NCI-H1092 (cell line): ENCODE measurements around the gene CMTM8.

Source experiments
- DNase-seq: peaks from one replicate; lab custom pipeline; 2025; lab: John Stamatoyannopoulos, UW

CMTM8 gene

DNA sequence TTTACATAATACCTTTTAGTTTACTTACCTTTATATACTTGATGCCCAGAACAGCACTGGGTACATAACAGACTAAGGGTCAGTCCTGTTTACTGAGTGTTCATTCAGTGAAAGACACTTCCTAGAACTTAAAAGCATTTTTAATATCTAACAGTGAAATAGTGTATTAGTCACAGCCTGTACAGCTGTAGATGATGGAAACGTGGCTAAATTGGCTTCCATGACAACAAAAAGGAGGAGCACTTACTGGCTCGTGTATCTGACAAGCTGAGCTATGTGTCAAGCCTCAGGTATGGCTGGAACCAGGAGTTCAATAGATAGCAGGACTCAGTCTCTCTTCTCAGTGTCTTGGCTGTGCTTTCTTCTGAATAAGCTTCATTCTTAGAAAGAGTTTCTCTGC is 40.2 kb downstream of the CMTM8 start:
- DNase-seq: no peak

DNA sequence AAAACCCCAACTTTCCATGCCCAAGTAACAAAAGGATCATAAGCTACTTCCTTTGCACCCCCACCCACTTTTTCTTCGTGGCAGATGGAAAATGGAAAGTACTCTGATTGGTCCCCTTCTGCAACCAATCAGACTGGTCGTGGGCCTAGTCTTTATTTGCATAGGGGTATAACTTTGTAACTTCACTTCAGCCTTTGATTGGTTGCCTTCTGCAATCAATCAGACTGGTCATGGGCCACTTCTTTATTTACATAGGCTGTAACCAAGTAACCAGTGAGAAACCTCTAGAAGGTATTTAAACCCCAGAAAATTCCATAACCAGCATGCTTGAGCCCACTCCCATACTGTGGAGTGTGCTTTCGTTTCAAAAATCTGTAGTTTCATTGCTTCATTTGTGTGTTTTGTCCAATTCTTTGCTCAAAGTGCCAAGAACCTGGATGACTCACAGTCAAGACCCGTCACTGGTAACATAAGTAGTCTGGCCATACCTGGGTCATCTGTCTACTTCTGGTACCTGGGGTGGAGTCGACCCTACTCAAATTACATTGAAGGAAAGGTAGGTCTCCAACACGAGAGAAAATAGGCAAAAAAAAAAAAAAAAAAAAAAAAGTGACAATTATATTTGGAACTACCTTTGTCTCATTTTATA is 41.9 kb downstream of the CMTM8 start:
- no peak for DNase-seq

DNA sequence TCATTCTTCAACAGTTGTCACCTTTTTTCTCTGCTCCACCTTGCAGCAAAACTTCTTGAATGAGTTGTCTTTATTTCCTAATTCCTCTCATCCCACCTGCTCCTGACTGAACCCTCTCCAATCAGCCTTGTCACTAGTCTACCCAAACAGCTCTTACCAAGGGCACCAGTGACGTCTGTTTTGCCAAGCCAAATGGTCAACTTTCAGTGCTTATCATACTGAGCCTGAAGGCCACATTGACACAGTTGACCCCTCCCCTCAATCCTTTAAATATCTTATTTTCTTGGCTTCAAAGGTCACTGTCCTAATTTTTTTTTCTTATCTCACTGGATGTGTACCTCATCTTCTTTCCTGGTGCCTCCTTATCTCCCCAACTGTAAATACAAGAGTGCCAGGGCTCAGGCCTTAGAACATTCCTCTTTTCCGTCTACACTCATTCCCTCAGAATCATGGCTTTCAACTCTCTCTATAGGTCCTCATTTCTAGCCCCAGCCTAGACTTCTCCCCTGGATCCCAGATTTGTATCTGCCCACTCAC is 43.2 kb downstream of the CMTM8 start:
- DNase-seq: no peak

DNA sequence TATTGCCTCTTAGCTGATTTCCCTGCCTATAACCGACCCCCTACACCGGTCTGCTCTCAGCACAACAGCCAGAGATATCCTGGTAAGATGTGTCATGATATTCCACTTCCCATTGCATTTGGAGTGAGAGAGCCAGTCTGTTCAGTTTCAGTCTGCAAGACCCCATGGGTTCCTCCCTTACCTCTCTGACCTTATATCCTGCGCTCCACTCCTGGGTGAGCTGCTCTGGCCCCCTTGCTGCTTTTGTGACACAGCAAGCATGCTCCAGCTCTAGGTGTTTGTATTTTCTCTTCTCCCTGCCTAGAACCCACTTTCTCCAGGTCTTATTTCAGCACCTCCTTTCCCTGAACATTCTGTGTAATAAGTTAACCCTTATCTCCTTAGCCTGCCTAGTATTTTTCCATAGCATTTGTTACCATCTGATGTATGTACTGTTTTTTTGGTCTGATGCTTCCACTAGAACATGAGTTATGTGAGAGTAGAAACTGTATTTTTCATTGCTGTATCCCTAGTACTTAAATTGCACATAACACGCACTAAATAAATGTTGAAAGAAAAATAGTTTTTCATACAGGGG is 44.2 kb downstream of the CMTM8 start:
- no peak for DNase-seq

DNA sequence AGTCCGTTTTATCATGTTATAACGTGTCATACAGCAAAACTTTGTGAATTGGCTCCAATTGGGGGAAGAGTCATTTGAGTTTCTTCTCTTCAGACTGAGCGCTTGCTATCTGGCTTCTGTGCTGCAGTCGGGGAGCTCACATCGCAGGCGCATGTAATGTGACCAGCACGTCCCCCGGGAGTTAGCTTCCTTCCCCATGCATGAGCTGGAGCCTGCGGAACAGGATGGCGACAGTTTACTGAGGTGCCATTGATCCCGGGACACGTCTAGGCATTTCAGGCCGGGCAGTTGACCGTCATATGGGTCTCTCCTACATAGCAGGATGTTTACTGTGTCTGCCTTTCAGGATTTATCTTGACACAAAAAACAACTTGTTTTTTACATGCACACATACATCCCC is 44.8 kb downstream of the CMTM8 start:
- DNase-seq: no peak

DNA sequence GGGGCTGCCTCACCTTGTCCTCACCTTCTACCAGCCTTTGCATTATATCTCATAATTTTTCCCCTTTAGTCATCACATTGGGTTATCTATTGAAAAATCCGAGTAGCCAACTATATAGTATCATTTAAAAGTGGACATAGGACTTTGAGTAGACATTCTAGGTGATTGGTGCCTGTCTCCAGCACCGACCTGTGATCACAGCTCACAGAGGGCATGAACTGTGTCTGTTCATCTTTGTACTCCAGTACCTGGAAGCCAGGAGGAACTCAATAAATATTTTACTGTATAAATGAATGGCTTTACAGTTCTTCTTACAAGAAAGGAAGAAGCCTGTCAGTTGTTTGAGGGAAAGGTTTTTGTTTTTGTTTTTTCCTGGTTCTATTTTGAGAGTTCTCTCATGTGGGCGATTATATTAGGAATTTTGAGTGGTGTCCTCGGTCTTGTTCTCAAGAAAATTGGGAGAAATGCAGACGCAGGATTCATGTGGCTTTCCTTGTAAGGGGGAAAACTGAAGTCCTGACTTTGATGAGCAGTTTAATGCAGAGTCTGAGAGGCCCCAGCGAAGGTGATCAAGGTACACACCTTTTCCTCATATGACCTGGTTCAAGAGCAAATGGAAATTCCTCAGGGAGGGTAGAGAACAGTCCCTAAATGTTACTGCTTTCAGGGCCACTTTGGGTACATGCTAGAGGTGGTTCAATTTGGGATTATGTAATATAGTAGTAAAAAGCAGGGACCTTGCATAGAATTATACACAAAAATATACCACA is 46.1 kb downstream of the CMTM8 start:
- no peak for DNase-seq

DNA sequence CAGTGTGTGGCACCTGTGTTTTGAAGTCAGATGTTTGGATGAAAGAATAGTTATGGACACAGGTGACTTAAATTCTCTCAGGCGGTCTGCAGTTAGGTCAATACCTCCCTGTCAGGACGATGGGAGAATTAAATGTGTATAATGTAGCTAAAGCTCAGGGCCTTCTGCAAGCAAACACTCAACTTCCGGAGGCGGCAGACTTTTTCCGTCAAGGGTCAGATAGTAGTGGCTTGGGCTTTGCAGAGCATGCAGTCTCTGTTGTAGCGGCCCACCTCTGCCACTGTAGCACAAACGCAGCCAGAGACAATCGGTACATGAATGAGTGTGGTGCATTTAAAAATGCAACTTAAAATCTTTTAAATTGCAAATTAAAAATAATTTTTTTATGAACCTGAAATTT is 47.4 kb downstream of the CMTM8 start:
- DNase-seq: no peak

DNA sequence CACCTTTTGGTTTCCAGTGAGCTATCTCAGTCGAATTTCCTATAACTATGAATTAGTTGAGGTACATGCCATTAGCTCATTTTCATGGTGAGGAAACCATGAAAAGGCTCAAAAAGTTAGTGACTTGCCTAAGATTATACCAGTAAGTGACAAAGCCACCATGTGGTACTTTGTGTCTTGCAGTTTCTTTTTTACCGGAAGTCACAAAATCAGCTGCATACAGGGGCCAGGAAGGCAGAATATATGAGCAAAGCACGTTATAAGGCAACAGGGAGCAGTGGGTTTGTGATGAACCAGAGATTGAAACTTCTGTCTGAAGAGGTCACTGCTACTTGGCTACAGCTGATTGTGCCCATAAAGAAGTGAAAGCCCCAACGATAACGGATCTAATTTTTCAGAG is 50.3 kb downstream of the CMTM8 start:
- no peak for DNase-seq

DNA sequence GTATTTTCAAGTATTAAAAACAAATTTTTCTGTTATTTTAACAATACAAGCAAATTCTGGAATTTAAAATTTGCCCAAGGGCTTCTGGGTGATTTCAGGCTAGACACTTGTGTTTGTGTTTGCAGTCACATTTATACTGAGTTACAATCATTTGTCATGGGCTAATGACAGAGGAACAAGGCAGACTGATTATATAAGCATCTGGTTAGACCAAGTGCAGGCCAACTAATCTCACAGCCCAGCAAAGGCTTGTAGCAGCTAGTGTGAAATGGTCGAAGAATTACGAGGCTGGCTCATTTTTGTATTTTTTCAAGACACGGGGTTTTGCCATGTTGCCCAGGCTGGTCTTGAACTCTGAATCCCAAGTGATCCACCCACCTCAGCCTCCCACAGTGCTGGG is 52.1 kb downstream of the CMTM8 start:
- DNase-seq: no peak

DNA sequence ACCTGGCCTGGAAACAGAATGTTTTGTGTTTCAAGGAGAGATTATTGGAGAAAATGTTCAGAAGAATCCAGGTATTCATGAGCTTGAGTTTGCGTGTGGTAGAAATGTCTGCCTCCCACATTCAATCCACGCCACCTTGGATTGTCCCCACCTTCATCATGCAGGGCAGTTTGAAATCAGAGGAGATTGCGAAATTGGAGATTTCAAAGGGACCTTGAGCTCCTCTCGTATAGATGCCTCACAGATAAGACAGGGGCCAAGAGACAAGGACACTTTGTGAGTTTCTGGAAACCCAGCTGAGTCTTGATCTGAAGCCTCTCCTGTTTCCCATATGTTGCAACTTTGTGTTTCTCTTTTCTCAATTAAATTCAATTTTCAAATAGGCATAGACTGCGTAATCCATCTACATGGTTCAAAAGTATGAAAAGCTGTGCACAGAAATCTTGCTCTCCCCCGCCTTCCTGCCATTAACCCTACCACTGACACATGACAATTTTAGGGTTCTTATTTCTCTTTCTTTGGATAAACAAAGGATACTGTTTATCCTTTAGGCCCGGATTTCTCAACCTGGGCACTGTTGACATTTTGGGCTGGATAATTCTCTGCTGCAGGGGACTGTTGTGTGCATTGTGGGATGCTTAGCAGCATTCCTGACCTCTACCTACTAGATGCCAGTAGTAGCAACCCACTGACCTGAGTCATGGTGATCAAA is 53.8 kb downstream of the CMTM8 start:
- DNase-seq: no peak

DNA sequence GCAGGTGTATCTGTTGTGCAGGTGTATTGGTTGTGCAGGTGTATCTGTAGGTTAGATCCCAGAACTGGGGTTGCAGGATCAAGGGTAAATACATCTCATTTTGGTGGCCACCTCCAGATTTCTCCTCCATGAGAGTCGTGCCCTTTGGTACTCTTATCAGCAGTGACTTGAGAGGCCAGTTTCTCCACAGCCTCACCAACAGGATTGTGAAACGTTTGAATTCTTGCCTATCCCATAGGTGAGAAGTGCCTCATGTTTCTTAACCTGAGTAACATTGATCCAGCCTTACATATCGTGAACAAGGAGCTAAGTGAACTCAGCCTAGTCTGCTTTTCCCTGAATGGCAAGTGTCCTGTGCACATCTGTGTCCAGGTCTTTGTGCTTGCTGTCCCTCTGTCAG is 55.4 kb downstream of the CMTM8 start:
- no peak for DNase-seq

DNA sequence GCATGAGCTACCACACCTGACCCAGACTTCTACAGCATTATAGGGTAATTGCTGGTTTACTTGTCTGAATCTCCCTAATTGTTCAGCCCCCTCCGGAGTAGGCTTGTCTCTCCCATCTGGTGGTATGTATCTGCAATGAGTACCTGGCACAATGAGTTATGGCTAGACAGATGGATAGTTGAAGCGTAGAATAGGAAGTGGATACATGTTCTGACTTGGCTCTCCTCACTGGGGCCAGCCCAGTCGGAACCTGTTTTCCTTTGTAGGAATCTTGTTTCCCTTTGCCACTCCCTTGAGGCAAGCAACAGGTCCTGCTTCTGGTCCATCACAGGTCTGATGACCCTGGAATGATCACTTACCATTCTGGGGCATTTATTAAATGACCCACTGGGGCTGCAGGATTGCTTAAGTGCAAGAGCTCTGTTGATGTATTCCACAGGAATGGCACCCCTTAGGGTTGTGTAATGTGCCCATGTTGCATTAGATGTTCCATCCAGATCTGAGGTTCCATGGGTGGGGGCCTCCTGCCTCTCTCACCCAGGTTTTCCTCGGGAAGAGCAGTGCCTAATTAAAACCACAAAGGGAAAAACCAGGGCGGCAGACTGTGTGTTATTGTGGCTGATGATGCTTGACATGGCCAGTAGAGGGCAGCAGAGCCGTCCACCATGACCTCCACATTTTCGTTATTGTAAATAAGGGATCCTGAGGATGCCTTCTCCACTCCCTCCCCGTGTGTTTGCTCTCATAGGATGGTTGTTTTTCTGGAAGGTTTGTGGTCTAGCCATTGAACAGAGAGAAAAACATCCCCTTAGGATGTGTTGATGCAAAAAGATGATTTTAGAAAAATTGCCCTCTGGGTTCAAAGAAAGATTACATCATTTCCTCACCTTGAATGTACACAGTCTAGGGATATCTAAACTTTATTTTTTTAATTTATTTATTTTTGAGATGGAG is 58.0 kb downstream of the CMTM8 start:
- DNase-seq: no peak

DNA sequence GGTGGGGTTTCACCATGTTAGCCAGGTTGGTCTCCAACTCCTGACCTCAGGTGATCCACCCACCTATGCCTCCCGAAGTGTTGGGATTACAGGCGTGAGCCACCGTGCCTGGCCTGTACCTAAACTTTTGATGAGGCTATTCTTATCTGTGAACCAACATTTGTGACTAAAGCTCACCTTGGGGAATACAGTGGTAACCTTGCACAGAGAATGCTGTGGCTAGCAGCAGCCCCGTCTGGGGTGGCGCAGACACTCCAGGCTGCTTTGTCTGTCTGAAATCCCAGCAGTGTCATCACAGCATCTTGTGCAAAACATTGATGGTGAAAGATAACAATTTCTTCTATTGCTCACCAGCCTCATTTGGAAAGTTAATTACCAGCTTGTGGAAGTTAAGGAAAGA is 58.9 kb downstream of the CMTM8 start:
- DNase-seq: no peak

DNA sequence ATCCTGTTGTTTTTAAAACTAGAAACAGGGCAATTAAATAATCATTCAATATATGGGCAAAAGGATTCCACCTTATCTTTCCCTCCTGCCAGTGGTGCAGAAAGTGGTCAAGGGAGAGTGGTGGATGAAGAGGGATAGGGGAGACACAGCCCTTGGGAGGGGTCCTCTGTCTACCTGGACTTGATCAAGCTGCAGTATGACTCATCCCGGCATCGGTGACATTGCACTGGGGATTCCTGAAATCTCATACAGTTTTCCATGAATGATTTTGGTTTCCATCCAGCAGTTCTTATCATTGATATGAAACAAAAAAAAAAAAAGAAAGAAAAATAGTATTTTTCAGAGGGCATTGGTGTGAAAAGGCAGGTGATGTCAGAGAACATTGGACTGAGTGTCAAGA is 62.9 kb downstream of the CMTM8 start:
- no peak for DNase-seq

DNA sequence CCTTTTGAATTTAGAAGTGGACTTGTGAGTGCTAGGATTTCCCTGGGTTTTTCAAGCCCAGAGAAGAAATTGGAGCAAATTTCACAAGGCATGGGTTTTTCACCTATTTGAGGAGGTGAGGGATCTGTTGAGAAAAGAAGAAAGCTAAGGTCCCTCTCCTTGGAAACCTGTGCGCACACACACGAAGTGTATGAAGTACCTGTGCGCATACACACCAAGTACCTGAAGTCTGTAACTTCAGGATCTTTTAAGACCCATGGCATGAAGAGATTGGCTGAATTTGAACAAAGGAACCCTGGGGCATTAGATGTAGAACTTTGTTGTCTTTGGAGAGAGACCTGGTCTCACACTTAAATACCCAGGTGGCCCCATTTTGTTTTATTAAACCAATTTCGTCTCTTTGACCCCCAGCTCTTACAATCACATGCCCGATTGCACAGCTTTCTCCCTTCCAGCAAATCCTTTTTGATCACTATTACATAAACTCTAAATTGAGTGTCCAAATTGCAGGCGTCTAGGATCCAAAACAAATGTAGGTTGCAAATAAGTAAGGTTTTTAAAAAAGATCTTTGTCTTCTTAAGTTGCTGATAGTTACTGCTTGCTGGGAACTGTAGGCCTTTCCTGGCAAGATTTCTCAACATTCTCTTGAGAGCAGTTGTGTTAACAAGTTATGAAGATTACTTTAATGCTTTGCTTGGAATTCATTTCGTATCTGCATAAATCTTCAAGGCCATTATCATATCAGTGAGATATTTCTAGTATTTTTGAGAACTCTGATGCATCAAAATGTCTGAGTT is 64.3 kb downstream of the CMTM8 start:
- DNase-seq: no peak

DNA sequence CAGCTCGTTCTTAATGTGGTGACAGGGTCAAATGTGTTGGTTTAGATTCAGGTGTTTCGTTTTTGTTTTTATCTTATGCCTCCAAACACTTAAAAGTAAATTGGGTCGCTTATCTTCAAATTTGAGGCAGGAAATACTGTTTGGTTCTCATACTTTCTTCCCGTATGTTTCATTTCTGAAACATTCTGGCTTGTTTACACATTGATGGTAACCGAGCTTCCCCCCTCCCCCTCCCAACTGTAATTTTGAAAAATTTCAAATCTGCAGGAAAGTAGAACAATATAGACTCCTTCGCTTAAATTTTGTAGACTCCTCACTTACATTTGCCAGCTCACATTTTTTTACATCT is 64.9 kb downstream of the CMTM8 start:
- no peak for DNase-seq

DNA sequence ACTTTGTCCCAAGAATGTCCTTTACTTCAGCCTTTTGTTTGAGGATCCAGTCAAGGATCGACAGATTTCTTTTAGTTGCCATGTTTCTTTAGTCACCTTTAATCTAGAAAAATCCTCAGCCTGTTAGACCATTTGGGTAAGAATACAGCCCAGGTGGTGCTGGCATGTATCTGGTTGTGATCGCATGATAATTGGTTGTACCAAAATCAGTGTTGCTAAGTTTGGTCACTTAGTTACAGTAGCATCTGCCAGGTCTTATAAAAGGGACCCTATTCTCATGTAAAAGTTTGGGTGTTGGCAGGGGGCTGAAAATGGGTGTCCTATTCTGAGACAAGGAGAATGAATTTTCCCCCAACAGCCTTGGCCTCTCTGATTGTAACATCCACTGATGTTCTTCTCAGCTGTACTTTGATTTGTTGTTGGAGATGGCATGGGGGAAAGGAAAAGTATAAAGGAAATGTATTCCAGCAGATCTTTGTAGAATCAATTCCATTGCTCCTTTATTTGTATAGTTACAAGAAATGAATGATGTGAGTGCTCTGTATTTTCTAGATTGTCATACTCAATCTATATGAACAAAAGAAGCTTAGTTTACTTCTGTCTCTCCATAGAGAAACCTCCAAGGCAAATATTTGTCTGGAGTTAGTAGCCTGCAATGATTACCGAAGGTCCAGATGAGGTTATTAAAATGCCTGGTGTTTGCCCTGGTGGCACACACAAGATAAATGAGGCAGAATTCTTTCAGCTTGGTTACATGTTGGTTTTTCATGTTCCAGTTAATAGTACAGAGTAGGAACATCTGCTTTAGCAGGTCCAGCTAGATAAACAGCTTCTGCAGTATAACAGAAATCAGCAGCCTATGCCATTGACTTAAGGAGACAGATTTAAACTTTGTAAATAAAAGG is 65.7 kb downstream of the CMTM8 start:
- DNase-seq: peak; percentile 12

DNA sequence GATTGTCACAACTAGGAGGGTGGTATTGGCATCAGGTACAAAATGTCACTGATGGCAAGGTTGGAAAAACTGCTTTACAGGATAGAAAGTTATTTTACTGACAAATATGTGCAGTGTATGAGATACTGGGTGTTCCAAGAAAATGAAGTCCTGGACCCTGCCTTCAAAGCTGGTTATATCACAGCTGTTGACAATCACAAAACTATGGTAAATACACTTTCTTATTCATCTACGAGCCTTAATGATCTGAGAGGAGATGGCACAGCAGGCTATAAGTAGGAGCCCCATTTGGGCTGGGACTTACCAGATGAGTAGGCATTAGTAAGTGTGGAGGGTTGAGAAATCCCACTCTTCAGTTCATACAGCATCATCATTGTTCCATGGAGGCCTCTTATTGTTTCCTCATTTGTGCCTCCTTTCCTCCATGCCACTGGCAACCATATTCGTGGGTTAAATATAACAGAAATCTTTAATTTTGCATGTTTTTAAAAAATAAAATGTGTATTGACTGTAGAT is 66.9 kb downstream of the CMTM8 start:
- no peak for DNase-seq

DNA sequence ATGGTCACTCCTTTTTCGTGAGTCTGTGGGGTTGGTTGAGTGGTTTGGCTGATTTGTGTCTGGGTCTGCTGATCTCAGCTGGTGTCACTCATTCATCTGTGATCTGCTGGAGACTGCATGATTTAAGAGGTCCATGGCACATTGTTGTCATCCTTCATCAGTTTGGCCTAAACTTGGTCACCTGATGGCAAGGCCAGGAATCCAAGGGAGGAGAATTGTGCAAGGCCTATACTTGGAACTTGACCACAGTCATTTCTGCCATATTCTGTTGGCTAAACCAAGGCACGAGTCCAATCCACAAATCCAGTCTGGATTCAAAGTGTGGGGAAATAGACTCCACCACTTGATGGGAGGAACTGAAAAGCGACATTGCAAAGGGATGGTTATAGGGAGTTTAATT is 67.6 kb downstream of the CMTM8 start:
- no peak for DNase-seq

DNA sequence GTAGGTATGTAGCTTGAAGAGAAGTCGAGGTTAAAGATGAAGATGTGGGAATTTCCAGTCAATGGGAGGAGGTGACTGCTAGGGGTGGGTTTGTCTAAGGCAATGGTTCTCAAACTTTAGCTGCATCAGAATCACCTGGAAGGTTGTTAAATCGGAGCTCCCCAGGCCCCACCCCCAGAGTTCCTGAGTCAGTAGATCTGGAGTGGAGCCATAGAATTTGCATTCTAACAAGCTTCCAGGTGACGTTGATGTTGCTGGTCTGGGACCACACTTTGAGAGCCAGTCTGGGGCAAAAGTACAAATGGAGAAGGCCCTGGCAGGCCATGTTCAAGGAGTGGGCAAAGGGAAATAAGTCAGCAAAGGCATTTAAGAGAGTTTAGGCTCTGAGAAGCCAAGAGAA is 69.1 kb downstream of the CMTM8 start:
- no peak for DNase-seq
